HG03097 (cell line): Measurements from ENCODE around the gene ARHGEF10L.

ENCODE experiments used
- ATAC-seq: cut with Tn5 transposase; IDR thresholded peaks from one replicate; pipeline ENCODE4 v1.9.1; 2021; ENCODE audit not compliant: unreplicated experiment, low FRiP score

ARHGEF10L gene

DNA sequence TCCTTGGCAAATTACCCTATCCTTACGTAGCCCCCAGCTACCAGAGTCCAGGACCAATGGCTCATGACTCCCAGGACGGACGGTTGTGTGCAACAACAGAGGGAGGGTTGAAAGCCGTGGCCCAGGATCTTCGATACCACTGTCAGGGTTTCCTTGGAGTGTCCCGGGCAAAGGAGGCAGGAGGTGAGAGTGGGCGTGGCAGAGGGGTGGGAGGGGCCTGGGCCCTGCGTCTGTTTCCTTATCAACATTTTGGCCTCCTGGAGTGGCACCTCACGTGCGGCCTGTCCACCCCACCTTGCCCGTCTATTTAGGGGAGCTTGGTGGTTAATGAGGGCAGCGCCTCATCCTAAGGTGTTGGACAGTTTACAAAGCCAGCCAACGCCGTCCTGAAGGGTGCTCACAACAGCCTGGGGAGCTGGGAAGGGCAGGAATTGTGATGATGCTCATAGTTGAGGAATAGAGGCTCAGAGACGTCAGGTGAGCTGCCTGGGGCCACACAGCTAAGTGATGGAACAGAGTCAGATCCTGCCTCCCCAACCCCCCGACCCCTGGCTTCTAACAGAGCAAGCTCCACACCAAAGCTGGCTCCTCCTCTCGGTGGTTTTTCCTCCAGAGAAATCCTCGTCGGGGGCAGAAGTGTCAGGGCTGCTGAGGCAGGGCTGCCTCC, 17.4 kb upstream of the ARHGEF10L start:
- no peak for ATAC-seq

DNA sequence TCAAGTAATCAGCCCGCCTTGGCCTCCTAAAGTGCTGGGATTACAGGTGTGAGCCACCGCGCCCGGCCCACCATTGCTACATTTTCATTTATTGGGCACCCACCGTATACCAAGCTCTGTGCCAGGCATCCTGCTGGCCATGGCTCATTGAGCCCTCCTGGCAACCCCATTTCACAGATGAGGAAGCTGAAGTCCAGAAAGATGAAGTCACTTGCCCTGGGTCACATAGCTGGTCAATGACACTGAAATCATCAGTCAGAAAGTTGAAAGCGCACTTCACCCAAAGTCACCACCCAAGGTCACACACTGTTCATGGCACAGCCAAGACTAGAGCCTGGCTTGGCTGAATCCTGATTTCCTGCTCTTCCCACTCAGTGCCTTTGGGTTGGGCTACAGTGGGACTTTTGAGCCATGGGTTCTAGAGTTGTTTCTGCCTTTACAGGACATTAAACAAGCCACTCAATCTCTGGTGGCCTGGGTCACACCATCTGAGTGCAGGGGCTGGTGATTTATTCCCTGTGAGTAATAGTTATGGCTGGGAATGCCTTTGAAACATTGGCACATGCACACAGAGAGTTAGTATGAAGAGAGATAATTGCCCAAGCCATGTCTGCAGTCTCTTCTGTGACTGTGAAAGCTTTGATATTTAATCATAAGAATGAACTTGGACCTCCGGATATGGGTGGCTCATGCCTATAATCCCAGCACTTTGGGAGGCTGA, 16.0 kb upstream of the ARHGEF10L start:
- no peak for ATAC-seq

DNA sequence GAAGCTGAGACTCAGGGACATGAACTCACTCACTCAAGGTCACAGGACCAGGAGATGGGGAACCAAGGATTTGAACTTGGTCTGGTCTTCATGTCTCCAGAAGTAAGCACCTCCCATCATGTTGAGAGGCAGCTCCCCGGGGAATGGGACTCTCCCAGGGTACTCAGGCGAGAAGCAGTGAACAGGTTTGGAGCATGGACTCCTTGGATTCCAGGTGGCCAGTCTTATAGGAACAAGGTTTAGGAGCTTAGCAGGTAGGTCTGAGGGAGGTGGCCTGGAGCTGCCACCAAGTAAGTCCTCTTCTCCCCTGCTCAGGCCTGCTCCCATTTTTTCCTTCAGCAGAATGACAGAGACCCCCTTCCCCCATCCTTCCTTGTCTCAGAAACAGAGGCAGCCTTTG, 14.9 kb upstream of the ARHGEF10L start:
- no peak for ATAC-seq

DNA sequence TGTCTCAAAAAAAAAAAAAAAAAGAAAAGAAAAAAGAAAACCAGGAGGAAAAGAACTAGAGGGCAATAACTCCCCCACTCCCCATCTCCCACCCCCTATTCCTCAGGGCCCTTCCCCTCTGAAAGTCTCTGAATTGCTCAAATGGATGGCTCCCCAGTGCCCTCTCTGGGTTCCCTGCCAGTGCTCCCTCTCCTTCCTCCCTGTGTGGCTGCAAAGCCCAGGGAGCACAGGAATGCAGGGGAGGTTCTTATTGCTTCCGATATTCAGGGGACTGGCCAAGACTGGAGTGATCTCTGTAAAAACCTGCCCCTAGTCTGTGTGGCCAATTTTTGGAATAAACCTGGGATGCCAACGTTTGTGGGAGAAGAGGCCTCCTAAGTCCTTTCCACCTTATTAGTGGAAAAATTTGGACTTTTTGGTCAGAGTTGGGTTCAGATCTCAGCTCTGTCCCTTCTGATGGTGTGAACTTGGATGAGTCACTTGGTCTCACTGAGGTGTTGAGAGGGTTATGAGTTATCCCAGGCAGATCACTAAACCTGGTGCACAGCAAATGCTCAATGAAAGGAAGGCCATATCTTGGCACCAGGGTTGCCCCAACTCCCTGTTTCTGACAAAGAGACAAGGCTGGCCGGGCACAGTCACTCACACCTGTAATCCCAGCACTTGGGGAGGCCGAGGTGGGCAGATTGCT, 13.4 kb upstream of the ARHGEF10L start:
- no peak for ATAC-seq

DNA sequence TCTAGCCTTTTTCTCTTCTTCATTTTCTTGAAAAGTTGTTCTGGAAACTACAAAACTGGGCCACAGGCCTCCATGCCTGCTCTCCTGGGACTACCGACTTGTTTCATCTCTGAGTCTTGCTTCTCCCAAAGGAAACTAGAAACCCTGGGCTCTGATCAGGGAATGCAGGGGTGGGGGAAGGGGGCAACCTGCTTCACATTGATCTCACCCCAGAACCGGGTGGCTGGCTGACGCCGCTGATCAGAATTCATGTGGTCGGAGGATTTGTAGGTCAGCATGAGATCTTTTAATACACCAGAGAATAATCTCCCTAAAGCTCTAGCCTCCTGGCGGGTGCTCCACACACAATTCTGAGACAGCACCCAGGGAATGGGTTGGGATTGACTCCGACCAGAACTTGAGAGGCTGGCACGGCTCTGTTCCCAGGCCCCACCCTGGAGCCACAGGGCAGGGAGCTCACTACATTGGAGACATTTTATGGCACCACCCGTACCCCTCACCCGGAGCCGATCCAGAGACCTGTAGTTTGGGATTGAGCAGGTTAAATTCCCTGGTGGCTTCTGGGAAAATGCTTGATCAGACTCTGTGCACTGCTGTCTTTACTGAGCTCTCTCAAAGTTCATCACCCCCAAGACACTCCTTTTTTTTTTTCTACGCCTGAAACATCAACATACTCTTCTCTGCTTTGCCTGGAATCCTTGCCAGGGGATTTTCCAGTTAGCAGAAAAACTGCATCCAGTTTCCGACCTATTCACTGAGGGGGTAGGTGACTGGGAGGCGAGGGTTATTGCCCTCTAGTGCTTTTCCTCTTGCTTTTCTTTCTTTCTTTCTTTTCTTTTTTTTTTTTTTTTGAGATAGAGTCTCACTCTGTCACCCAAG, 12.2 kb upstream of the ARHGEF10L start:
- ATAC-seq = no peak

- ATAC-seq = no peak
Observed at GRCh38 chr1:17529381-17529780, 10.1 kb upstream of the ARHGEF10L start.

GRCh38 chr1:17531343-17531681, 8.2 kb upstream of the ARHGEF10L start:
- no peak for ATAC-seq

GRCh38 chr1:17531682-17532487, 7.6 kb upstream of the ARHGEF10L start:
- ATAC-seq = no peak

DNA sequence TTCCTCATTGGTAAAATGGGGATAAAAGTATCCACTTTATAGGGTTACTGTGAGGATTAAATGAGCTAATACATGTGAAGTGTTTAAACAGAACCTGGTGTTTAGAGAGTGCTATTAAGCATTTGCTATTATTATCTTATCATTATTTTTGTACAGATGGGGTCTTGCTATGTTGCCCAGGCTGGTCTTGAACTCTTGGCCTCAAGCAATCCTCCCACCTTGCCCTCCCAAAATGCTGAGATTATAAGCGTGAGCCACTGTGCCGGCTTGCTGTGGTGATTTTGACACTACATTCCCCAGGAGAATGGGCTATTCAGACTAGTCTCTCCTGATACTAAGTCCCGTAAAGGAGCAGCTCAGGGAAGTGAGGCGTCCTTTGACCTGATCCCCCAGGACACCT, 6.3 kb upstream of the ARHGEF10L start:
- no peak for ATAC-seq

DNA sequence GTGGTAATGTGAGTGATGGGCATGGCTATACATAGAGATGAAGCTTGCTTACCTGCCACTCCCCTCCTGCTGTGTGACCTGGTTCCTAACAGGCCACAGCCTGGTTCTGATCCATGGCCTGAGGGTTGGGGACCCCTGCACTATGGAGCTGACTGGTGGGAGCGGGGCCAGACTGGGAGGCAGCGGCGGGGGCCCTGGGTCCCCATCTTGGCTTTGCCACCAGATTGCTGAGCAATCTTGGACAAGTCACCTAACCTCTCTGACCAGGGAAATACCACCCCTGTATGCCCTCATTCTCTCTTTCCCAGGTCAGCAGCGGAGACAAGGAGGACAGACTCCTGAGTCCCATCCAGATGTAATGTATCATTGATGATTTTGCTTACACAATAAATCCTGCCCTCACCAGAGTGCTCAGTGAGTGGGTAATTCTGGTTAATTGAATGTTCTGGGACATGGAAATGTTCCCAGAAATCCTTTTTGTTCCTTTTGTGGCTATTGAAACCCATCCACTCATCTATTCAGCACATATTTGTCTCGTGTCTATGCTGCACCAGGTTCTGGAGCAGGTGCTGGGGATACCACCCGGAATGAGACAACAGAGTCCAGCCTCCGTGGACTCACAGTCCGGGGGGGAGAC, 4.1 kb upstream of the ARHGEF10L start:
- ATAC-seq = no peak

- no peak for ATAC-seq
Observed at GRCh38 chr1:17538010-17538409, 1.5 kb upstream of the ARHGEF10L start.

GRCh38 chr1:17538428-17539117, 925 bp upstream of the ARHGEF10L start:
- ATAC-seq = no peak

DNA sequence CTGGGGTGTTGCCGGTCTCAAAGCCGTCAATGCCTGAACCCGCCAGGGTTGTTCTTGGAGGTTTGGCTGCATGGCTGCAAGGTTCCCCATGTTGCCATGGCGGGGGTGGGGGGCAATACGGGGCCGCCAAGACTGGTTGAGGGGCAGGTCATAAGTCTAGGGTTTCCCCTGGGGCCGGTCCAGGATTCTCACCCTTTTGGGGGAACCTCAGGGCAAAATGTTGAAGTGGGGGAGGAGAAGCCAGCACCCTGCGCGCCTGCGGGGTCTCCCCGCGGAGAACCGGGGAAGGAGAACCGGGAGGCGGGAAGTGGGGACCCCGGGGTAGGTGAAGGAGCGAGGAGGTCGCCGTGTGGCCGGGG, 401 bp upstream of the ARHGEF10L start:
- ATAC-seq = no peak

- ATAC-seq = no peak
Observed at GRCh38 chr1:17540255-17541001, 930 bp downstream of the ARHGEF10L start.

- no peak for ATAC-seq
Observed at GRCh38 chr1:17542645-17543044, 3.1 kb downstream of the ARHGEF10L start.

DNA sequence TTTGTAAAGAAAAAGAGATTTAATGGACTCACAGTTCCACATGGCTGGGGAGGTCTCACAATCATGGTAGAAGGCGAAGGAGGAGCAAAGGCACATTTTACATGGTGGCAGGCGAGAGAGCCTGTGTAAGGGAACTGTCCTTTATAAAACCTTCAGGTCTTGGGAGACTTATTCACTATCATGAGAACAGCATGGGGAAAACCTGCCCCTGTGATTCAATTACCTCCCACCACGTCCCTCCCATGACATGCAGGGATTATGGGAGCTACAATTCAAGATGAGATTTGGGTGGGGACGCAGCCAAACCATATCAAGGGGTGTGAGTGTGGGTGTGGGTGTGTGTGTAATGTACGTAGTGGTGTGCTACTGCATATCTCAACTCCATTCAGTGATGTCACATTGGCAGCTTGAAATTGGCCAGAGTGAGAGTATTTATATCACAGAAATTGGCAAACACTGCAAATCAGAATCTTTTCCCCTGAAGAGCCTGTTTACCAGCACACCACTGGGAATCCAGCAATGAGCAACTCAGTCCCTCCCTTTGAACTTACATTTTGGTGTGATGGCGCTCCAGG, 5.4 kb downstream of the ARHGEF10L start:
- ATAC-seq = no peak

DNA sequence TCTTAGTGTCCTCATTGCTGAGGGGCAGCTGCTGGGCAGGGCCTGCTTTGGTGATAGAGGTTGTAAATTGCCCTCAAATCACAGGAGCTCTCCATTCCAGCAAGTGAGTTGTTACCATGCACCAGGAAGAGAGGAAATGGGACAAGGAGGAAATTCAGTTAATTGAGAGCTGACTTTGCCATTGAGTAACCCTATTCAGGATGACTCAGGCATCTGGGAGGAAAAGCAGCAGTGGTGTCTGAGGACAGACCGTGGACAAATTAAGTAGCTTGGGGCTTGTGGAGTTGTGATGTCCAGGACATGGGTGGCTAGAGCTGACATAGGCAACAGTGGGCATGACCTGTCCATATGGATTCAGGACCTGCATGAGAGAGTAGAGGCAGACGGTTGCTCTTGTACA, 5.9 kb downstream of the ARHGEF10L start:
- no peak for ATAC-seq
